HG03354 (cell line): ENCODE results near the gene ST6GALNAC1.
"Not testable (repeated sequence)": the region's sequence is repeated elsewhere in the genome, so short reads cannot be mapped to it uniquely, and the experiment has no call there.

Experiments used
- ATAC-seq: cut with Tn5 transposase; IDR thresholded peaks from one replicate; pipeline ENCODE4 v1.9.1; 2021; ENCODE audit warnings: mild to moderate bottlenecking; ENCODE audit not compliant: unreplicated experiment, poor library complexity, severe bottlenecking

The ST6GALNAC1 gene

GRCh38 chr17:76644995-76645394 lies 1.4 kb upstream of the ST6GALNAC1 start:
- ATAC-seq: no peak

- no peak for ATAC-seq
Observed at GRCh38 chr17:76642994-76643393, 563 bp downstream of the ST6GALNAC1 start.

DNA sequence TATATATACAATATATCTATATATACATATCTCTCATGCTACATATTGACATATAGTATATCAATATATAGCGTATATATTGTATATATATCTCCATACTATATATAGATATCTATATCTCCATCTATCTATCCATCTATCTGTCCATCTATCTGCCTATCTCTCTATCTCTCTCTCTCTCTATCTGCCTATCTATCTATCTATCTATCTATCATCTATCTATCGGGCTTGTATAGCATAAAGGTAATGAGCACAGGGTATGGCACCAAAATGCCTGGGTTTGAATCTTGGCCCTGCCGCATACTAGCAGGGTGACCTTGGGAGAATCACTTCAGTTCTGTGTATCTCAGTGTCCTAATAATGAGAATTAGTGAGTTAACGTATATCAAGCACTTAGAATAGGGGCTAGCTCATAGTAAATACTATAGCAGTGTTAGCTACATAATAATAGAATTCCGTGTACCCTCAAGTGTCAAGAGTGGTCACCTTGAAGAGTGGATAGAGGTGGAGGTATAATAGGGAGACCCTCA lies 1.5 kb downstream of the ST6GALNAC1 start:
- no peak for ATAC-seq

GRCh38 chr17:76641501-76641900 lies 2.1 kb downstream of the ST6GALNAC1 start:
- ATAC-seq: no peak

DNA sequence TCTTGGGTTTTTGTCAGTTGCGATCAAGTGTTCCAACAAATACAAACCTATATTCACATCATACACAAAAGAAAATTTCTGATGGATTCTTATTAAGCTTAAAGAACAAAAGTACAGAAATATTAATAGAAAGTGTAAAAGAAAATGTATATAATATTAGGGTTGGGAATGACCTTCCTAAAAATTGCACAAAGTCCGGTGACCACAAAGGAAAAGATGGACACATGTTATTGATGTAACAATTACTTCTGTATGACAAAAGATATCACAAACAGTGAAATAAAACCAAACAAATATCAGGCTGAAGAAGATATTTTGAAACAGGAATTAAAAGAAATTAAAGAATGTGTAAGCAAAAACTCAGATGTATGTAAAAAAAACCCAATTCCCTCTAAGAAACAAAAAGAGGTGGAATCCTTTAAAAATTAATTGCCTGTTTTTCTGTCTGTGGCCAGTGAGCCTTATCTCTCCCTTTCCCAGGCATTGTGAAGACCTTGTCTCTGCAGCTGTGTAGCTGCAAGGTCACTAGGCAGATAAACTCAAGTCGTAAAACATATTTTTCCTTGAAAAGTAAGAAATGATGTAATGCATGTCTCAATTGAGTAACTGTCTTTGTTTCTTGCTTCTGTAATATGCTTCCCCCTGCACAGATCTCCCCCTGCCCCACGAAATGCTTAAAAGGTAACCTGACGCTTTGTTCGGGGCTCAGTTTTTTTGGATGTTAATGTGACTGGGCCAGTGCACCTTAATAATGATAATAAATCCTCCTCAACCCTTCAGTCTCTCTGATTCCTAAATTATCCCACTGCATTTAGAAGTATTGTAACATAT lies 2.8 kb downstream of the ST6GALNAC1 start:
- no peak for ATAC-seq

DNA sequence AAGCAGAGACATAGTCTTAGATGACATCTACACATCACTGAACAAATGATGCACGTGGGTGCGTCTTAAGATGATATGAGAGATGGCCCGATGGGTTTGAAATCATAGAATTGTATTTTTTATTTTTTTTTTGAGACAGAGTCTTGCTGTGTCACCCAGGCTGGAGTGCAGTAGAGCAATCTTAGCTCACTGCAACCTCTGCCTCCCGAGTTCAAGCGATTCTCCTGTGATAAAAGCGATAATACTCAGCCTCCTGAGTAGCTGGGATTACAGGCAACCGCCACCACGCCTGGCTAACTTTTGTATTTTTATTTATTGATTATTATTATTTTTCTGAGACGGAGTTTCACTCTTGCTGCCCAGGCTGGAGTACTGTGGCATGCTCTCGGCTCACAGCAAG lies 5.3 kb downstream of the ST6GALNAC1 start:
- ATAC-seq: no peak

DNA sequence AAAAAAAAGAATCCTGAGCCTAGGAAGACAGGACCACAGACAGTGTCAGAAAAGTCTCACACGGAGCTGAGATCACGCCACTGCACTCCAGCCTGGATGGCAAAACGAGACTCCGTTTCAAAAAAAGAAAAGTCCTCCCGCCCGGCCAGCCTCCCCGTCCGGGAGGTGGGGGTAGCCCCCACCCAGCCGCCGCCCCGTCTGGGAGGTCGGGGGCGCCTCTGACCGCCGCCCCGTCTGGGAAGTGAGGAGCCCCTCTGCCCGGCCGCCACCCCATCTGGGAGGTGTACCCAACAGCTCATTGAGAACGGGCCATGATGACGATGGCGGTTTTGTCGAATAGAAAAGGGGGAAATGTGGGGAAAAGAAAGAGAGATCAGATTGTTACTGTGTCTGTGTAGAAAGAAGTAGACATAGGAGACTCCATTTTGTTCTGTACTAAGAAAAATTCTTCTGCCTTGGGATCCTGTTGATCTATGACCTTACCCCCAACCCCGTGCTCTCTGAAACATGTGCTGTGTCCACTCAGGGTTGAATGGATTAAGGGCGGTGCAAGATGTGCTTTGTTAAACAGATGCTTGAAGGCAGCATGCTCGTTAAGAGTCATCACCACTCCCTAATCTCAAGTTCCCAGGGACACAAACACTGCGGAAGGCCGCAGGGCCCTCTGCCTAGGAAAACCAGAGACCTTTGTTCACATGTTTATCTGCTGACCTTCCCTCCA lies 6.9 kb downstream of the ST6GALNAC1 start:
- ATAC-seq: not testable (repeated sequence)

DNA sequence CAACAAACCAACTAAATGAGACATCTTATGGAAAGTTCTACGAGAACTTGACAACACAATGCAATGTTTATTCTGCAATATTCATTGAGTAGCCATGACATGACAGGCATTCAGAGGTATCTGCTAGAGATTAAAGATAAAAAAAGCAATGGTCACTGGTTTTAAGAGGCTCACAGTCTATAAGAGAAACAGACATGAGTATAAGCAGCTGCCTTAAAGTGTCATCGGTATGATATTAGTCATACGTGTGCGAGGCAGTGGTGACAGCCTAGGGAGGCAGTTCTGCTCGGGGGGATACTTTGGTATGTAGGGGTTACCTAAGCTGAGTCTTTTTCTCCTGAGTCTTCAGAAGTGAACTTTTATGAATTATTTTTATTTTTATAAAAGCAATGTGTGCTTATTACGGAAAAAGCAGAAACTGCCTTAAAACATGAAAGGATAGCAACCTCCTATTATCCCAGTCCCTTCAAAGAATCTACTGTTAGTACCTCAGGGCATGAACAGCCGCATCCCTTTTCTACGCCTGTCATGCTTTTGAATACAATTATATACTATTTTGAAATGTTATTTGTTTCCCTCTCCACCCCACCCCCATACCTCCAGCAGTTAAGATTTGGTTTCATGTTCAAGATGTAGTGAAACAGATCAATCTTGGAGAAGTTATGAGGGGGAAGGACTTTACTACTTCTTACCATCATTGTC lies 7.7 kb downstream of the ST6GALNAC1 start:
- ATAC-seq: no peak

- ATAC-seq: no peak
Observed at GRCh38 chr17:76635039-76635438, 8.5 kb downstream of the ST6GALNAC1 start.

GRCh38 chr17:76633628-76634328 lies 9.8 kb downstream of the ST6GALNAC1 start:
- ATAC-seq: no peak

DNA sequence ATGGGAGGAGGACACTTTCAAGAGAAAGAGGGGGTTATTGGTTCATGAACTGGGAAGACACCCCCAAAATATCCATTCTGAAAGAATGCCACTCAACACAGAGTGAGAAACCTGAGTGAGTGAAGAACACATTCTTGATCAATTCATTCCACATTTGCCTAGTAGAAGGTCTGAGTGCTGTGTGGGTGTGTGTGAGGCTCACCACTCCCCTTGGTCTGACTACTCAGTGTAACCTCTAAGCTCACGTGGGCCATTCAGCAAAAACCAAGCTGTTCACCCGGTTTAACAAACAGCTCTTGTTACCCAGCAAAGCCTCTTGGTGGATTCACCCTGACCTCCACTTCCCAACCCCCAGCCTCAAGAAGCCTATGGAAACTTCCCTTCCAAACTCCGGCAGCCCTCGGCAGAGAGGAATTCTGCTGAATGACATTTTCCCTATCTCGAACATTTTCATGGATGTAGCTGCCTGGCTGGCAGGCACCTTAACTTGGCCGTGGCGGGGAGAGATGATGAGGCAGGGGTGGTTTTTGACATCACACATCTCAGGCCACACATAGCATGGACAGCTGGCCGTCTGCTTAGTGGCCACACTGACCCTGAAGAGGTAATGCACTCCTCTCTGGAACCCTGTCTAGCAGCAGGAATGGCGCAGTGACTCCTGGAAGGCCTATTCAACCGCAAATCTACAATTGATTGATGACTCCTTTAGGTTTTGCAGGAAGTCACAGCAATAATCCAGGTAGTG lies 11.6 kb downstream of the ST6GALNAC1 start:
- ATAC-seq: no peak

DNA sequence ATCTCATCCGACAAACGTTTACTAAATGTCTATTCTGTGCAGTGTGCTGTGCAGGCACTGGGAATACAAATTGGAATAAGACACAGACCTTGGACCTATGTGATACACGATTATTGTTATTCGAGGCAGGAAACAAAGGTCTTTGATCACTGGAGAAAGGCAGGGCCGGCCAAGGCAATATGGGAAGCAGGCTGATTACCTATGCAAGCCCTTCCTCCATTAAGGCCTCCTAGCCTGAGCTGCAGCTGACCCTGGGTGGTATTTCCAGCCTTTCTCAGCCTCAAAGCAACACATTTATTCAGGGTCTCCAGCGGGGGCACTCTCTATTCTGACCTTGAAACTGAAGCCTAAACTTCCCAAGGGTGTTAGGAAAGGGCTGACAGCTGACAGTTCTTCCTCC lies 13.4 kb downstream of the ST6GALNAC1 start:
- no peak for ATAC-seq

GRCh38 chr17:76627510-76627909 lies 16.0 kb downstream of the ST6GALNAC1 start:
- ATAC-seq: no peak

DNA sequence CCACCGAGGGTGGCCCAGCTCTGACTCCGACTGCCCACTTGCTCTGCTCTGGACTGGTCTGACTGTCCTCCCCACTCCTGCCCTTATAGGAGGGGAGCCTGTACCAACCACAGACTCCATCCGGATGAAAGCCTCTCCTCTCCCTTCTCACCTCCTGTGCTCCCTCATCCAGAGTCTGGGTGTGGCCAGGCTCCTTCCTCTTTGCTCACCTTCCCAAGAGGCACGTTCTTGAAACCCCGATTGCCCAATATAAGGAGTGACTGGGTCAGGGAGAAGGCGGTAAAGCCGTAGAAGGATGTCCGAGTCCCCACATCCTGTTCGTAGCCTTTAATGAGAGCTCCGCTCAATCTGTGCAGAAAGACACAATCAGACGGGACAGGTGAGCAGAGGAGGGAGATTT lies 17.1 kb downstream of the ST6GALNAC1 start:
- no peak for ATAC-seq

GRCh38 chr17:76625496-76625895 lies 18.1 kb downstream of the ST6GALNAC1 start:
- no peak for ATAC-seq

DNA sequence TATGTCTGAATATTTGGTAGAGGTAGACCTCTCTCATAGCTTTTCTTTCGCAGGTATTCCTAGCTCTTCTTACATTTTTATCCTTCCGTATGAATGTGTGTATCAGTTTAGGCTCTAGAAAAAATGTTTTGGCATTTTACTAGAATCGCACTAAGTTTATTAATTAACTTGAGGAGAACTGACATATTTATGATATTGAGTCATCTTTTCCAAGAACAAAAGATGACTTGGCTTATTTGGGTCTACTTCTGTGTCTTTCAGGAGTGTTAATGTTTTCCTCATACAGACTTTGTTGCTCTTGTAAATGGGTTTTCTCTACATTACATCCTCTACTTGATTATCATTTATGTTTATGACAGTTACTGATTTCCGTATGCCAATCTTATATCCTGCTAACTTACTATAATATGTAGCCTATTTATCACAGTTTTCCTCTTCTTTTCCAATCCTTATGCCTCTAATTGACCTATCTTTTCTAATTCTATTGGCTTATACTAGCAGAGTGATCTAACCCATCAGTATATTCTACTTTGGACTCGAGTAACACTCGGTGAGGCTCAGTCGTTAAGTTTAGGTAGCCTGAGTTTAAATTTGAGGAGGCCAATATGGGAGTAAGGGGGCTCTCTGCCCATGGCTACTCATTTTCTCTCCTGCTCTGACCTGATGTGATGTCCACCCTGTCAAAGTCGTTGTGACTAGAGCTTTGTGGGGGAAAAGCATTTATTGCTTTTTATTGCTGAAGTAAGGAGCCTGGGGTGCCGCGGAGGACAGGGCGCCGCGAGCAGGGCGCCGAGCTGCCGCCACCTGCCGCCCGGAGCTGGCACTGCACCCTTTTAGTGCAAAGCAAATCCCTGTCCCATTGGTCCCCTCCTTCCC lies 20.0 kb downstream of the ST6GALNAC1 start:
- no peak for ATAC-seq

GRCh38 chr17:76617838-76618237 lies 25.7 kb downstream of the ST6GALNAC1 start:
- ATAC-seq: no peak

- no peak for ATAC-seq
Observed at GRCh38 chr17:76614912-76615617, 28.5 kb downstream of the ST6GALNAC1 start.
